HL-60 (cell line): Measurements from ENCODE around the gene UBAP2.
"Not testable (repeated sequence)": the region's sequence is repeated elsewhere in the genome, so short reads cannot be mapped to it uniquely, and the experiment has no call there.

Source experiments
- POLR2AphosphoS5 ChIP-seq: IDR thresholded peaks from 2 replicates; pipeline ENCODE4 v1.6.1; 2012; ENCODE audit warnings: low read depth
- TF ChIP-seq, protein P1 (sequence below): IDR thresholded peaks from one replicate; pipeline ENCODE4 v1.5.1; 2011; ENCODE audit warnings: low read length, control low read depth, inconsistent platforms; ENCODE audit not compliant: insufficient read depth
- TF ChIP-seq, protein P2 (sequence below): IDR thresholded peaks from 2 replicates; pipeline ENCODE4 v1.6.1; 2012; ENCODE audit warnings: low read depth; ENCODE audit not compliant: insufficient replicate concordance

DNA sequence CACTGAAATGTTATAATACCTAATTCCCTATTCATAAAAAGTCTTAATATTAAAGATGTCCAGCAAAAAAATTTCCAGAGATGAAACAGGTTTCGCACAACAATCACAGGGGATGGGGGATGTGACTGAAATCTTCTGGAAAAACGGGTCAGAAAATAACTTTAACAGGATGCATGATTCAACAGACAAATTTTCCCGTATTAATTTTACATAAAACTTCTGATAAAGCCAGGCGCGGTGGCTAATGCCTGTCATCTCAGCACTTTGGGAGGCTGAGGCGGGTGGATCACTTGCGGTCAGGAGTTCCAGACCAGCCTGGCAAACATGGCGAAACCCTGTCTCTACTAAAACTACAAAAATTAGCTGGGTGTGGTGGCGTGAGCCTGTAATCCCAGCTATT, 24.2 kb downstream of the UBAP2 start:
- TF ChIP-seq, protein P1, sequence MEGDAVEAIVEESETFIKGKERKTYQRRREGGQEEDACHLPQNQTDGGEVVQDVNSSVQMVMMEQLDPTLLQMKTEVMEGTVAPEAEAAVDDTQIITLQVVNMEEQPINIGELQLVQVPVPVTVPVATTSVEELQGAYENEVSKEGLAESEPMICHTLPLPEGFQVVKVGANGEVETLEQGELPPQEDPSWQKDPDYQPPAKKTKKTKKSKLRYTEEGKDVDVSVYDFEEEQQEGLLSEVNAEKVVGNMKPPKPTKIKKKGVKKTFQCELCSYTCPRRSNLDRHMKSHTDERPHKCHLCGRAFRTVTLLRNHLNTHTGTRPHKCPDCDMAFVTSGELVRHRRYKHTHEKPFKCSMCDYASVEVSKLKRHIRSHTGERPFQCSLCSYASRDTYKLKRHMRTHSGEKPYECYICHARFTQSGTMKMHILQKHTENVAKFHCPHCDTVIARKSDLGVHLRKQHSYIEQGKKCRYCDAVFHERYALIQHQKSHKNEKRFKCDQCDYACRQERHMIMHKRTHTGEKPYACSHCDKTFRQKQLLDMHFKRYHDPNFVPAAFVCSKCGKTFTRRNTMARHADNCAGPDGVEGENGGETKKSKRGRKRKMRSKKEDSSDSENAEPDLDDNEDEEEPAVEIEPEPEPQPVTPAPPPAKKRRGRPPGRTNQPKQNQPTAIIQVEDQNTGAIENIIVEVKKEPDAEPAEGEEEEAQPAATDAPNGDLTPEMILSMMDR: not testable (repeated sequence)
- not testable (repeated sequence) for TF ChIP-seq POLR2AphosphoS5
- TF ChIP-seq, protein P2, sequence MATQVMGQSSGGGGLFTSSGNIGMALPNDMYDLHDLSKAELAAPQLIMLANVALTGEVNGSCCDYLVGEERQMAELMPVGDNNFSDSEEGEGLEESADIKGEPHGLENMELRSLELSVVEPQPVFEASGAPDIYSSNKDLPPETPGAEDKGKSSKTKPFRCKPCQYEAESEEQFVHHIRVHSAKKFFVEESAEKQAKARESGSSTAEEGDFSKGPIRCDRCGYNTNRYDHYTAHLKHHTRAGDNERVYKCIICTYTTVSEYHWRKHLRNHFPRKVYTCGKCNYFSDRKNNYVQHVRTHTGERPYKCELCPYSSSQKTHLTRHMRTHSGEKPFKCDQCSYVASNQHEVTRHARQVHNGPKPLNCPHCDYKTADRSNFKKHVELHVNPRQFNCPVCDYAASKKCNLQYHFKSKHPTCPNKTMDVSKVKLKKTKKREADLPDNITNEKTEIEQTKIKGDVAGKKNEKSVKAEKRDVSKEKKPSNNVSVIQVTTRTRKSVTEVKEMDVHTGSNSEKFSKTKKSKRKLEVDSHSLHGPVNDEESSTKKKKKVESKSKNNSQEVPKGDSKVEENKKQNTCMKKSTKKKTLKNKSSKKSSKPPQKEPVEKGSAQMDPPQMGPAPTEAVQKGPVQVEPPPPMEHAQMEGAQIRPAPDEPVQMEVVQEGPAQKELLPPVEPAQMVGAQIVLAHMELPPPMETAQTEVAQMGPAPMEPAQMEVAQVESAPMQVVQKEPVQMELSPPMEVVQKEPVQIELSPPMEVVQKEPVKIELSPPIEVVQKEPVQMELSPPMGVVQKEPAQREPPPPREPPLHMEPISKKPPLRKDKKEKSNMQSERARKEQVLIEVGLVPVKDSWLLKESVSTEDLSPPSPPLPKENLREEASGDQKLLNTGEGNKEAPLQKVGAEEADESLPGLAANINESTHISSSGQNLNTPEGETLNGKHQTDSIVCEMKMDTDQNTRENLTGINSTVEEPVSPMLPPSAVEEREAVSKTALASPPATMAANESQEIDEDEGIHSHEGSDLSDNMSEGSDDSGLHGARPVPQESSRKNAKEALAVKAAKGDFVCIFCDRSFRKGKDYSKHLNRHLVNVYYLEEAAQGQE: not testable (repeated sequence)
